ENCODE measurements around the gene MTFR1L. TPM values are rescaled to one million over a fixed set of nuclear protein-coding genes. Genes with fewer than 3 reads are reported as not detected.

Gene MTFR1L
- polyA plus RNA-seq, 1 of the 3 experiments (the other 2 are of a cell fraction): 53.6 TPM

DNA sequence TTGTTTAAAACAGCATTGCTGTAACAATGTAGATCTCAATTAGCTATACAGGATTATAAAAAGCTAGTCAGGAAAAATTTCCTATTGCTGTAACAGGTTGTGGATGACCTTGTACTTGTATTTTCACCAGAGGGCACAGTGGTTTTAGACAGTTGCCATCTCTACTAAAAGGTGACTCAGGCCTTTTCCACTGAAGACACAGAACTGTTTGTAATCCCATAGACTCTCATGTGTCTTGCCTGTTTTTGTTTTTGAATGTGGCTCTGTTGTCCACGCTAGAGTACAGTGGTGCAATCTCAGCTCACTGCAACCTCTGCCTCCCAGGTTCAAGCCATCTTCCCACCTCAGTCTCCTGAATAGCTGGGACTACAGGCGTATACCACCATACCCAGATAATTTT lies 5.9 kb downstream of the MTFR1L start:
- CTCF ChIA-PET: no interaction called here
- peaks cover 7% of the 10 kb centered on the region; the same call in 1 of the 2 replicates for H4K20me1 ChIP-seq (ENCODE audit: insufficient read depth)
- no peak for DNase-seq

DNA sequence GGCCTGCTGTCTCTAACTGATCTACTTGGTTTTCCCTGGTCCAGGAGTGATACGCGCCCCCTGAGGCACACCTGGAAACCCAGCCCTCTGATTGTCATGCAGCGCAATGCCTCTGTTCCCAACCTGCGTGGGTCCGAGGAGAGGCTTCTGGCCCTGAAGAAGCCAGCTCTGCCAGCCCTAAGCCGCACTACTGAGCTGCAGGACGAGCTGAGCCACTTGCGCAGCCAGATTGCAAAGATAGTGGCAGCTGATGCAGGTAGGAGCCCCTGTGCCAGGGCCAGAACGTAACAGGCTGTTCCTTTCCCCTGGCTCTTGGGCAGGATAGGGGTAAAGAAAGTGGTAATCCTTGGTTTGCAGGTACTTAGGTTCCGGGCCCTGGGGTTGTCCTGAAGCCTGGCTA lies 6.8 kb downstream of the MTFR1L start:
- H3K4me2 ChIP-seq: no peak overlapping the region
- 95% methylated on average over 9 of the region's 10 CpGs for WGBS (ENCODE audit: low lambda C conversion rate)
- peaks cover 0 to 3% of the 10 kb centered on the region in 2 experiments; a peak in 1 of 4 replicates for H3K4me1 ChIP-seq (ENCODE audit: control insufficient read depth in 1 of 2, insufficient read depth in 2 of 2, low read depth in 1 of 2, low read length in 1 of 2)
- peaks cover 44 to 59% of the 10 kb centered on the region in 2 experiments for H3K36me3 ChIP-seq (replicated peaks in 1 of 2; ENCODE audit: control insufficient read depth in 1 of 2, insufficient read depth in 2 of 2, low read length in 1 of 2)
- no peaks in the 10 kb centered on the region for H3K9me2 ChIP-seq
- H2AFZ ChIP-seq (ENCODE audit: low read depth): no peak overlapping the region
- H3K9me3 ChIP-seq: no peaks in the 10 kb centered on the region
- H3K4me3 ChIP-seq (ENCODE audit: low read depth in 2 of 2, low read length in 1 of 2): no peak overlapping the region
- ChIA-PET POLR2A (no interaction called here), CTCF (interaction anchor here (1.0 to 1.3 kb wide), 3 partner anchors 9 to 306 kb away, joined by 3 to 5 read pairs (median 4); no protein-coding TSS in a partner anchor)
- H3F3A ChIP-seq (replicated peaks; ENCODE audit: insufficient read depth): no peaks in the 10 kb centered on the region
- H3K27me3 ChIP-seq (ENCODE audit: insufficient read depth): no peaks in the 10 kb centered on the region
- no peak for DNase-seq
- H3K27ac ChIP-seq (ENCODE audit: low read depth in 2 of 2, low read length in 1 of 2): no peak overlapping the region
- H3K79me2 ChIP-seq (ENCODE audit: insufficient read depth): peaks cover 26% of the 10 kb centered on the region
- peaks cover 2% of the 10 kb centered on the region; the same call in 1 of the 2 replicates for H4K20me1 ChIP-seq (ENCODE audit: insufficient read depth)
- no peak overlapping the region for H3K9ac ChIP-seq
- TF ChIP-seq, protein P1, sequence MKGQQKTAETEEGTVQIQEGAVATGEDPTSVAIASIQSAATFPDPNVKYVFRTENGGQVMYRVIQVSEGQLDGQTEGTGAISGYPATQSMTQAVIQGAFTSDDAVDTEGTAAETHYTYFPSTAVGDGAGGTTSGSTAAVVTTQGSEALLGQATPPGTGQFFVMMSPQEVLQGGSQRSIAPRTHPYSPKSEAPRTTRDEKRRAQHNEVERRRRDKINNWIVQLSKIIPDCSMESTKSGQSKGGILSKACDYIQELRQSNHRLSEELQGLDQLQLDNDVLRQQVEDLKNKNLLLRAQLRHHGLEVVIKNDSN (IDR thresholded peaks at IDR 0.05; ENCODE audit: borderline replicate concordance, low read depth): no peak
- TF ChIP-seq NFIC (IDR thresholded peaks at IDR 0.05; ENCODE audit: borderline replicate concordance): no peak
- TF ChIP-seq, protein P2, sequence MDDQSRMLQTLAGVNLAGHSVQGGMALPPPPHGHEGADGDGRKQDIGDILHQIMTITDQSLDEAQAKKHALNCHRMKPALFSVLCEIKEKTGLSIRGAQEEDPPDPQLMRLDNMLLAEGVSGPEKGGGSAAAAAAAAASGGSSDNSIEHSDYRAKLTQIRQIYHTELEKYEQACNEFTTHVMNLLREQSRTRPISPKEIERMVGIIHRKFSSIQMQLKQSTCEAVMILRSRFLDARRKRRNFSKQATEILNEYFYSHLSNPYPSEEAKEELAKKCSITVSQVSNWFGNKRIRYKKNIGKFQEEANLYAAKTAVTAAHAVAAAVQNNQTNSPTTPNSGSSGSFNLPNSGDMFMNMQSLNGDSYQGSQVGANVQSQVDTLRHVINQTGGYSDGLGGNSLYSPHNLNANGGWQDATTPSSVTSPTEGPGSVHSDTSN (IDR thresholded peaks at IDR 0.05): no peak
- TF ChIP-seq TAF1 (IDR thresholded peaks at IDR 0.05; ENCODE audit: borderline replicate concordance, low read depth, low read length): no peak
- no peak for TF ChIP-seq ELF1 (IDR thresholded peaks at IDR 0.05)
- no peak for TF ChIP-seq MEF2A (IDR thresholded peaks at IDR 0.05; ENCODE audit: borderline replicate concordance, low read depth)
- TF ChIP-seq GABPA (IDR thresholded peaks at IDR 0.05; ENCODE audit: low read depth): no peak
- TF ChIP-seq RXRA (IDR thresholded peaks at IDR 0.05; ENCODE audit: borderline replicate concordance, low read depth): no peak
- no peak for TF ChIP-seq RFX5 (IDR thresholded peaks at IDR 0.05; ENCODE audit: low read length)
- no peak for TF ChIP-seq TCF12 (IDR thresholded peaks at IDR 0.05)
- TF ChIP-seq, protein P3, sequence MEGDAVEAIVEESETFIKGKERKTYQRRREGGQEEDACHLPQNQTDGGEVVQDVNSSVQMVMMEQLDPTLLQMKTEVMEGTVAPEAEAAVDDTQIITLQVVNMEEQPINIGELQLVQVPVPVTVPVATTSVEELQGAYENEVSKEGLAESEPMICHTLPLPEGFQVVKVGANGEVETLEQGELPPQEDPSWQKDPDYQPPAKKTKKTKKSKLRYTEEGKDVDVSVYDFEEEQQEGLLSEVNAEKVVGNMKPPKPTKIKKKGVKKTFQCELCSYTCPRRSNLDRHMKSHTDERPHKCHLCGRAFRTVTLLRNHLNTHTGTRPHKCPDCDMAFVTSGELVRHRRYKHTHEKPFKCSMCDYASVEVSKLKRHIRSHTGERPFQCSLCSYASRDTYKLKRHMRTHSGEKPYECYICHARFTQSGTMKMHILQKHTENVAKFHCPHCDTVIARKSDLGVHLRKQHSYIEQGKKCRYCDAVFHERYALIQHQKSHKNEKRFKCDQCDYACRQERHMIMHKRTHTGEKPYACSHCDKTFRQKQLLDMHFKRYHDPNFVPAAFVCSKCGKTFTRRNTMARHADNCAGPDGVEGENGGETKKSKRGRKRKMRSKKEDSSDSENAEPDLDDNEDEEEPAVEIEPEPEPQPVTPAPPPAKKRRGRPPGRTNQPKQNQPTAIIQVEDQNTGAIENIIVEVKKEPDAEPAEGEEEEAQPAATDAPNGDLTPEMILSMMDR (IDR thresholded peaks at IDR 0.05): no peak
- no peak for TF ChIP-seq YY1 (IDR thresholded peaks at IDR 0.05; ENCODE audit: low read depth)
- TF ChIP-seq EZH2phosphoT487 (IDR thresholded peaks at IDR 0.05; ENCODE audit: borderline replicate concordance, low read depth): no peak

More for the DNA sequence above, 5.9 kb downstream of the MTFR1L start:
- Histone ChIP-seq H3F3A (replicated peaks; ENCODE audit: insufficient read depth) (no peaks in the 10 kb centered on the region), H3K4me2 (no peak overlapping the region), H2AFZ (ENCODE audit: low read depth) (no peak overlapping the region), H3K27ac (ENCODE audit: low read depth in 2 of 2, low read length in 1 of 2) (no peak overlapping the region), H3K36me3 (replicated peaks in 1 of 2; ENCODE audit: control insufficient read depth in 1 of 2, insufficient read depth in 2 of 2, low read length in 1 of 2) (peaks cover 37 to 49% of the 10 kb centered on the region in 2 experiments), H3K9ac (no peak overlapping the region), H3K4me3 (ENCODE audit: low read depth in 2 of 2, low read length in 1 of 2) (no peak overlapping the region), H3K9me2 (no peaks in the 10 kb centered on the region), H3K27me3 (ENCODE audit: insufficient read depth) (no peaks in the 10 kb centered on the region), H3K79me2 (ENCODE audit: insufficient read depth) (peaks cover 35% of the 10 kb centered on the region), H3K9me3 (no peaks in the 10 kb centered on the region), H3K4me1 (ENCODE audit: control insufficient read depth in 1 of 2, insufficient read depth in 2 of 2, low read depth in 1 of 2, low read length in 1 of 2) (peaks cover 0 to 13% of the 10 kb centered on the region in 2 experiments; a peak in 1 of 4 replicates)
- 88% methylated on average over 2 of the region's 2 CpGs for WGBS (ENCODE audit: low lambda C conversion rate)
- POLR2A ChIA-PET: no interaction called here
- no peak for TF ChIP-seq POLR2AphosphoS5 (IDR thresholded peaks at IDR 0.05; ENCODE audit: low read depth, low read length)
